AML-193 (cell line): ENCODE data around the gene NFATC3.

ENCODE experiments used
- DNase-seq, 2 experiments: peaks; one replicate each; lab custom pipeline; 2025; lab: John Stamatoyannopoulos, UW

NFATC3 gene

DNA sequence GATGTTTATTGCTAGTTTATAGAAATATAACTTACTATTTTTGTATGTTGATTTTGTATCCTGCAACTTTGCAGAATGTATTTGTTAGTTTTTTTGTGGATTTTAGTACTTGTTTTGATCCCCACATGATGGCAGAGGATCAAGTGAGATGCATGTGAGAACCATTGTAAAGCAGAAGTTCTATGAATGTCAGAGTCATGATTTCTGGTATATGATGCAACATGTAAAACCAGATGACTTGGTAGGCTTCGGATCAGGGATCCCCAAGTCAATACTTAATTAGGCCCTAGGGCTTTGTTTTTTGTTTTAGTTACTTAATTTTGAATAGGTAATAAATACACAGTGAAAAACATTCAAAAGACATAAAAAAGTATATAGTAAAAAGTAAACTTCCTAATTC is 104.9 kb downstream of the NFATC3 start:
- DNase-seq, result peak; percentile 4 to 21

- DNase-seq, result no peak
Measured at GRCh38 chr16:68190736-68191510, 105.8 kb downstream of the NFATC3 start.

DNA sequence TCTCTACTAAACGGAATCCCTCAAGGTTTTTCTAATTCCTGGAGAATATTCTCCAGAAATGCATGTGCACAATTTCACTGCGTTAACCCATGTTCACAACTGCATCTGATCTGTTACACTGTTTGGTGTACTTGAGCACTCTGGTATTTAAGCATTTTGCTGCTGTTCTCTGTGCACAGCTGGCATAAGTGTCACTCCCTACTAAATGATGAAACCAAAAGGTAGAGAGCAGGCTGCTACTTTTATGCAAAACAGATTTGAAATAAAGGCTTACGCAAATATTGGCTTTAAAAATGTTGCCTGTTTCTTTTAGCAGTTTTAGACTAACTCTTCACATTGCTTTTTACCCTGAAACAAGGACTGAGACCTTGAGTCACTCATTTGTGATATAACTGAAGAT is 109.1 kb downstream of the NFATC3 start:
- no peak for DNase-seq

DNA sequence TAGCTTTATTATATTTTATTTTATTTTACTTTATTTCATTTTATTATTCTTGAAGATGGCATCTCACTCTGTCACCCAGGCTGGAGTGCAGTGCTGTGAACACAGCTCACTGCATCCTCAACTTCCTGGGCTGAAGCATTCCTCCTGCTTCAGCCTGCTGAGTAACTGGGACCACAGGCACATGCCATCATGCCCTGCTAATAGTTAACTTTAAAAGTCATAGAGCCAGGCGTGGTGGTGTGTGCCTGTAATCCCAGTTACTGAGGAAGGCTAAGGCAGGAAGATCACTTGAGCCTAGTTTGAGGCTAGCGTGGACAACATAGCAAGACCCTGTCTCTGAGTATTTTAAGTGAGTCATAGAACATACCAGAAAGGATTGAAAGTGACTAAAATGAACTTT is 112.1 kb downstream of the NFATC3 start:
- no peak for DNase-seq

- no peak for DNase-seq
Measured at GRCh38 chr16:68200088-68200783, 115.1 kb downstream of the NFATC3 start.

DNA sequence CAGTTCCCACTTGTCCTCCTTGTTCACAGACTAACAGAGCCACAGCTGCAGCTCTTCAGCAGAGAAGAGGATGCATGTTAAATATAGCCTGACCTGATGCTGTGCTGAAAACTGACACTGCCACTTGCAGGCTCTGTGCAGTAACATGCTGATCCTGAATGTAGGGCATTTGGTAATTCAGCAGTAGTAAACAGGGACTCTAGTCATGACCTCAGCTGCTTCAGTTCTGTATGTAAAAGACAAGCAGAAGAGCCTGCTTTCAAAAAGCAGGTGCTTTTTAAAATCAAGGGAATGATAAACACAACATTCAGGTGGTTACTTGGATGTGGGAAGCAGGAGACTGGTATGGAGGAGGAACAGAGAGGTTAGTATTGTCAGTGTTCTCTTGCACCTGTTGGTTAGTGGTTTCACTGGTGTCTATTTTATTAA is 116.9 kb downstream of the NFATC3 start:
- DNase-seq, result no peak

DNA sequence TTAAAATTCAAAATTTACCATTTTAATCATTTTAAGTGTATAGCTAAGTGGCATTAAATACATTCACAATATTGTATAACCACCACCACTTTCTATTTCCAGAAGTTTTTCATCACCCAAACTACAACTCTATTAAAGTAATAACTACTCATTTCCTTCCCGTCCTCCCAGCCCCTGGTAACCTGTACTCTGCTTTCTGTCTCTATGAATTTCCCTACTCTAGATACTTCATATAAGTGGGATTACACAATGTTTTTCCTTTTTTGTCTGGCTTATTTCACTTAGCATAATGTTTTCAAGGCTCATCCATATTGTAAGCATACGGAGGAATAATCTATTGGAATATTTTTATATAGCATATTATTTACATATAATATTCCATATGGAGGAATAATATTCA is 121.1 kb downstream of the NFATC3 start:
- no peak for DNase-seq

GRCh38 chr16:68214726-68215125 is 129.6 kb downstream of the NFATC3 start:
- no peak for DNase-seq

DNA sequence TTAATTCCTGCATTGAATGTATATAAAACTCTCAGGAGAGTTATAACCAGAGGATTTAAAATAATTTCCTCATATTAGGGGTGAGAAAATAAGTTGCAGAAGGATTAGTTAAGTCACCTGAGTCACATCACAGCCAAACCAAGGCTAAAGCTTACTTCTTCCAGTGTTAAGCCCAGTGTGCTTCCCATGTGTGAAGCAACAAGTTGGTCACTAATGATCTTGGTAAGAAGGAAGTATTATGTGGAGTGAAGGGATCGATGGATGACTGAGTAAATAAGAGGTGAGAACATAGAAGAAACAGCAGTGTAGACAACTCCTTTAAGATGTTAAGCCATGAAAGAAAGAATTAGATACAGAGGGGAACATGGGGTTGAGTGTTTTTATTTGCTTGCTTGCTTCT is 130.1 kb downstream of the NFATC3 start:
- no peak for DNase-seq

- DNase-seq, result no peak
Measured at GRCh38 chr16:68216240-68216639, 131.1 kb downstream of the NFATC3 start.

GRCh38 chr16:68217506-68217905 is 132.3 kb downstream of the NFATC3 start:
- no peak for DNase-seq

DNA sequence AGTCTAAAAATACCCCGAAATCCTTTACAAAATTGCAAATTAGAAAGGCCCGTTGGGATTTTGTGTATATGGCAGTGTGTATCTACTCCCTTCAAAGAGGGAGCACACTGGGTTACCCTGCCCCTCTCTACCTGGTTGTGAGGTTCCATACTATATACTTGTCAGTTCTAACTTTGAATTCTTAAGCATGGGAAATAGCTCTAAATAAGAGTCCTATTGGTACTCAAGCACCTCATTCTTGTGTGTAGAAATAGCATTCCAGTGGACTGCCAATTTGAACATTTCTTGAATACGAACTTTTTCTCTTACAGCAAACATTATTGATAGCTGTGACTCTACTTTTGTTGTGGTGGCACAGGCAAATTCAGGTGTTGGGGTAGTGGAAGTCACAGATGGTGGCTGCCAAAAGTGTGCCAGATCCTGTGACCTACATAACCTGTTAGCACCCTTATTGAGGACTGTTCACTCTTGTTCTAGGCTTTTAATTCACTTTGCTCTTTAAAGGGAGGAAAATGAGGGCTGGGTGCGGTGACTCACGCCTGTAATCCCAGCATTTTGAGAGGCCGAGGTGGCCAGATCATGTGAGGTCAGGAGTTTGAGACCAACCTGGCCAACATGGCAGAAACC is 134.7 kb downstream of the NFATC3 start:
- no peak for DNase-seq

DNA sequence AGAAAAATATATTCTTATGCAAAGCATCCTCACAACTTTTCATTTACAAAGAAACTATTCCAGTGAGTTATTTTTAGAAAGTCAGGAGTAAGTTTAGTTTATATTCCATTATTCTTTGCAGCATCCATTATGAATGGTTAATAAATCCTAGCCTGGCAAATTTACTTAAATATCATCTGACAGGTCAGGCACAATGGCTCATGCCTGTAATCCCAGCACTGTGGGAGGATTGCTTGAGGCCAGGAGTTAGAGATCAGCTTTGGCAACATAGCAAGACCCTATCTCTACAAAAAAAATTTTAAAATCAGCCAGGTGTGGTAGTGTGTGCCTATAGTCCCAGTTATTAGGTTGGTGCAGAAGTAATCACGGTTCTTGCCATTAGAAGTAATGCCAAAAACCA is 137.9 kb downstream of the NFATC3 start:
- no peak for DNase-seq

DNA sequence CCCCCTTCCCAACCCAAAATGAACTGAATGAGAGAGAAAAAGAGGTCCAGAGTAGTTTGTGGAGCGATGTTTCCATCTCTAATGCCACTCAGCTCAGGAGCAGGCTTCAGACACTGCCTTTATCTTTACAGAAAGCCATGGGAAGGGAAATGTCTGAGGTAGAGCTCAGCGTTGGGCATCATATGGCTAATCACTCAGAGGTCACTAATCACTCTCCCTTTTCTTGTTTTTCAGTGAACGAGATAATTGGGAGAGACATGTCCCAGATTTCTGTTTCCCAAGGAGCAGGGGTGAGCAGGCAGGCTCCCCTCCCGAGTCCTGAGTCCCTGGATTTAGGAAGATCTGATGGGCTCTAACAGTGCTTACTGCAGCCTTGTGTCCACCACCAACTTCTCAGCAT is 140.9 kb downstream of the NFATC3 start:
- no peak for DNase-seq

- no peak for DNase-seq
Measured at GRCh38 chr16:68227183-68227793, 142.1 kb downstream of the NFATC3 start.

DNA sequence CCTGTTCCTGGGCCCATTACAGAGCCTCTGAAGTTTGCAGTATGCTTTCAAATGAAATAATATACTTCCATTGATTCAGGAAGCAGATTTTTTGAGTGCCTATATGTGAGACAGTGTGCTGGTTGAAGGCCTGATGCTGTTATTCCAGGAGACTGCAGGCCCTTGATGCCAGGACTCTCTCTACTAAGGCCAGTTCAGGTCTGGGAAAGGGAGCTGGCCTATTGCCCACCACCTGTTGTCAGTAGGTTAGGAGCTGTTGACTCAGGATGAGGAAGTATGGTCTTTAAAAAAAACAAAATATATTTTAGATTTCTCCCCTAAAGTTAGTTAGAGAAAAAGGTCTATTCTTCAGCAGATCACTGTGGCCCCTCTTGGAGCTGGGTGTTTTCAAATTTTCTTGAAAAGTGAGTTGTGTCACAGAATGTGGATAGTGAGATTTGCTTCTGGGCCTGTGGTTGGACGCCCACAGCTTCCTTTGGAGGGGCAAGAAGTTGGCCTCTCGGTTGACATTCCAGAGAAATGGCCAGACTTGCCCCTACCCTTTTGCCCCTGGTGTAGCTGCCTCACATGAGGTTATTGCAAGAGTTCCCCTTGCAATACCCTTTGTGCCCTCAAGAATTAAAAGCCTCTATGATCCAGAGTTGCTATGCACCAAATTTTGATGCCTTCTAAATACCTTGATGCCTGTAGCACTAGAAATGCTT is 142.8 kb downstream of the NFATC3 start:
- DNase-seq, result no peak

GRCh38 chr16:68228652-68229051 is 143.5 kb downstream of the NFATC3 start:
- DNase-seq, result no peak

GRCh38 chr16:68229431-68230175 is 144.4 kb downstream of the NFATC3 start:
- peak; percentile 16 to 39 for DNase-seq

- DNase-seq, result no peak
Measured at GRCh38 chr16:68230176-68230571, 145.0 kb downstream of the NFATC3 start.

GRCh38 chr16:68230956-68231355 is 145.8 kb downstream of the NFATC3 start:
- DNase-seq, result no peak

- DNase-seq, result no peak
Measured at GRCh38 chr16:68231384-68232136, 146.4 kb downstream of the NFATC3 start.
